HG02938 (cell line): ENCODE measurements around the gene KRT7.
"Not testable (repeated sequence)": the region's sequence is repeated elsewhere in the genome, so short reads cannot be mapped to it uniquely, and the experiment has no call there.

Experiments used
- ATAC-seq: cut with Tn5 transposase; IDR thresholded peaks from one replicate; pipeline ENCODE4 v1.9.1; 2021; ENCODE audit warnings: mild to moderate bottlenecking, moderate library complexity; ENCODE audit not compliant: unreplicated experiment

Gene KRT7

GRCh38 chr12:52228931-52229330 lies 4.1 kb upstream of the KRT7 start:
- ATAC-seq: no peak

GRCh38 chr12:52229836-52230343 lies 3.2 kb upstream of the KRT7 start:
- ATAC-seq: no peak

GRCh38 chr12:52230364-52231281 lies 2.4 kb upstream of the KRT7 start:
- no peak for ATAC-seq

- no peak for ATAC-seq
Measured at GRCh38 chr12:52231305-52232202, 1.5 kb upstream of the KRT7 start.

- no peak for ATAC-seq
Measured at GRCh38 chr12:52232203-52232673, 805 bp upstream of the KRT7 start.

- no peak for ATAC-seq
Measured at GRCh38 chr12:52233462-52234207, 592 bp downstream of the KRT7 start.

- no peak for ATAC-seq
Measured at GRCh38 chr12:52234223-52234810, 1.3 kb downstream of the KRT7 start.

GRCh38 chr12:52235001-52235764 lies 2.1 kb downstream of the KRT7 start:
- no peak for ATAC-seq

- no peak for ATAC-seq
Measured at GRCh38 chr12:52235822-52236361, 2.8 kb downstream of the KRT7 start.

GRCh38 chr12:52236386-52237050 lies 3.5 kb downstream of the KRT7 start:
- ATAC-seq: no peak

GRCh38 chr12:52238207-52238840 lies 5.3 kb downstream of the KRT7 start:
- no peak for ATAC-seq

GRCh38 chr12:52238916-52239646 lies 6.0 kb downstream of the KRT7 start:
- ATAC-seq: no peak

GRCh38 chr12:52239767-52240166 lies 6.7 kb downstream of the KRT7 start:
- ATAC-seq: no peak

GRCh38 chr12:52240247-52240646 lies 7.2 kb downstream of the KRT7 start:
- not testable (repeated sequence) for ATAC-seq

GRCh38 chr12:52241205-52241842 lies 8.3 kb downstream of the KRT7 start:
- ATAC-seq: no peak

GRCh38 chr12:52242442-52243258 lies 9.6 kb downstream of the KRT7 start:
- ATAC-seq: no peak
